NAMALWA (cell line): ENCODE results near the gene ADNP2.

ENCODE experiments used
- DNase-seq: peaks from one replicate; pipeline ENCODE4 v3.0.0-alpha.2; 2015; ENCODE audit warnings: low spot score

Gene ADNP2

GRCh38 chr18:80171054-80171872, 62.2 kb downstream of the ADNP2 start:
- no peak for DNase-seq

GRCh38 chr18:80172056-80172455, 63.0 kb downstream of the ADNP2 start:
- DNase-seq, result no peak

GRCh38 chr18:80173060-80173459, 64.0 kb downstream of the ADNP2 start:
- no peak for DNase-seq

- no peak for DNase-seq
Measured at GRCh38 chr18:80175451-80176204, 66.6 kb downstream of the ADNP2 start.

GRCh38 chr18:80176334-80177073, 67.4 kb downstream of the ADNP2 start:
- no peak for DNase-seq

GRCh38 chr18:80177128-80177527, 68.1 kb downstream of the ADNP2 start:
- DNase-seq, result no peak

- DNase-seq, result no peak
Measured at GRCh38 chr18:80178935-80179818, 70.1 kb downstream of the ADNP2 start.

- DNase-seq, result no peak
Measured at GRCh38 chr18:80179857-80180558, 70.9 kb downstream of the ADNP2 start.

- DNase-seq, result no peak
Measured at GRCh38 chr18:80180778-80181564, 71.9 kb downstream of the ADNP2 start.

- no peak for DNase-seq
Measured at GRCh38 chr18:80181642-80182461, 72.8 kb downstream of the ADNP2 start.

- no peak for DNase-seq
Measured at GRCh38 chr18:80182855-80183254, 73.8 kb downstream of the ADNP2 start.

- no peak for DNase-seq
Measured at GRCh38 chr18:80183273-80184050, 74.4 kb downstream of the ADNP2 start.

GRCh38 chr18:80184243-80184772, 75.2 kb downstream of the ADNP2 start:
- DNase-seq, result no peak

- no peak for DNase-seq
Measured at GRCh38 chr18:80185545-80185944, 76.5 kb downstream of the ADNP2 start.

- DNase-seq, result no peak
Measured at GRCh38 chr18:80187956-80188642, 79.0 kb downstream of the ADNP2 start.

GRCh38 chr18:80188643-80189530, 79.8 kb downstream of the ADNP2 start:
- no peak for DNase-seq

GRCh38 chr18:80189531-80189865, 80.4 kb downstream of the ADNP2 start:
- no peak for DNase-seq
